Measurements from ENCODE around the gene TRAF4.
A peak's percentile ranks its signal among the peaks of the same experiment; 100 is the strongest.

TRAF4 gene, protein sequence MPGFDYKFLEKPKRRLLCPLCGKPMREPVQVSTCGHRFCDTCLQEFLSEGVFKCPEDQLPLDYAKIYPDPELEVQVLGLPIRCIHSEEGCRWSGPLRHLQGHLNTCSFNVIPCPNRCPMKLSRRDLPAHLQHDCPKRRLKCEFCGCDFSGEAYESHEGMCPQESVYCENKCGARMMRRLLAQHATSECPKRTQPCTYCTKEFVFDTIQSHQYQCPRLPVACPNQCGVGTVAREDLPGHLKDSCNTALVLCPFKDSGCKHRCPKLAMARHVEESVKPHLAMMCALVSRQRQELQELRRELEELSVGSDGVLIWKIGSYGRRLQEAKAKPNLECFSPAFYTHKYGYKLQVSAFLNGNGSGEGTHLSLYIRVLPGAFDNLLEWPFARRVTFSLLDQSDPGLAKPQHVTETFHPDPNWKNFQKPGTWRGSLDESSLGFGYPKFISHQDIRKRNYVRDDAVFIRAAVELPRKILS

GRCh38 chr17:28743243-28744103 is at the start of gene TRAF4:
Gene TRAF4 (plus strand): TSS chr17:28744011. CDS start chr17:28744113, 102 bp downstream.
- peak; percentile 85 for DNase-seq (ENCODE audit: low read depth)

DNA sequence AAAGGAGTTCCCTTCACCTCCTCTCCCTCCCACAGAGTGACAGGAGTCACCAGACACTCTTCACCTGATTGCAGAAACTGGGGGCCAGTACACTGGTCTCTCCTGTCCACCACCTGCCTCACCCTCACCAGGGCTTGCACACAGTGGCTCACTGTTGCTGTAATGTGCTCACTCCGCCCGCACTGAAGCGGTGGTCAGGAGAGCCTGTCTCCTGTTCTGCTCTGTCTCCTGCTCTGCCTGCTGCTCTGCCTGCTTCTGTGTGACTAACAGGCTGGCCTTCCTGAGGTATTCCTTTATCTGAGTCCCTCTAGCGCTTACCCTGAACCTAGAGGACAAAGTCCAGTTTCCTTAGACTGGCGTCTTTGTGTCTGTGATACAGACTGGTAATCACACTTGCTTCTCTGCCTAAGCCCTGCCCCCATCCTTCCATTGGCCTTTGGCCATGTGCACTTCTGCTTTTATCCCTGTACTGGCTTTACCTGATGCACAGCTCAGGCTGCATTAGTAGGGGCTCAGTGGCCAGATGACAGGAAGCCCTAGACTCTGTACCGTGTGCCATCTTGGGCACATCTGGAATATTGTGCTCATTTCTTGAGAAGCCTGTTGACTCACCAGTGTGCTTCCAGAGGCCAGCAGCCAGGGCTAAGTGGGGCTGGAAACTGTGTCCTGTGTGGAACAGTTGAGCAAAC is 45.4 kb upstream of the TRAF4 start:
- DNase-seq (ENCODE audit: low read depth) = no peak

- no peak for DNase-seq (ENCODE audit: low read depth)
Observed at GRCh38 chr17:28700278-28700677, 43.5 kb upstream of the TRAF4 start.

GRCh38 chr17:28700830-28701492 is 42.9 kb upstream of the TRAF4 start:
- no peak for DNase-seq (ENCODE audit: low read depth)

DNA sequence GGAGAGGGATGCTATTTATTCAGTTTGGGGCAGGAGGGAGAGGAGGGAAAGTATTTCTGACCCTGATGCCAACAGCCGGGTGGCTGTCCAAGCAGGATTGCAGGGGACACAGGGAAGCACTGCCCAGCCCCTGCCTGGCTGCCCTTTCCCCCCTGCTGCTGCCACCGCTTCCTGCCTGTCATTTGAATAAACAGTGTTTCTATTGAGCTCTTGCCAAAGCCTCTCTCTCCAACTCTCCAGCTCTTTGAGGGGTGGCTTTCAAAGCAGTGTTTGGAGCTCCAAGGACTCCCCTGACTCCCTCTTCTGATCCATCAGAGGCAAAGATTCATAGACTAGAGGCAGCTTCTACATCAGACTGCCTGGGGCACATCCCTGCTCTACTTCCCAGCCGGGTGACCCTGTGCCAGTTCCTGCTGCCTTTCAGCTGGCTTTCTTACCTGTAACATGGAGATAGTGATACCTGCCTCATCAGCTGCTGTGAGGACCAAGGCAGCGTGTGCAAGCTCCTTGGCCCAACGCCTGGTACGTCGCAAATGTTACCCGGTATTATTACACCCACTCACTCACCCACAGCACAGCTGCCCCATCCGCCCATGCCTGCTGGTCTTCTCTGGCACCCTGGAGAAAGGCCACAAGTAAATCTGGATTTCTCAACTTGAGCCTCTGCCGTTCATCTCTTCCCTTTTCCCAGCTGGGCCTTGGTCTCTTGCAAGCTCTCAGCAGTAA is 41.6 kb upstream of the TRAF4 start:
- no peak for DNase-seq (ENCODE audit: low read depth)

GRCh38 chr17:28702752-28703150 is 41.1 kb upstream of the TRAF4 start:
- no peak for DNase-seq (ENCODE audit: low read depth)

DNA sequence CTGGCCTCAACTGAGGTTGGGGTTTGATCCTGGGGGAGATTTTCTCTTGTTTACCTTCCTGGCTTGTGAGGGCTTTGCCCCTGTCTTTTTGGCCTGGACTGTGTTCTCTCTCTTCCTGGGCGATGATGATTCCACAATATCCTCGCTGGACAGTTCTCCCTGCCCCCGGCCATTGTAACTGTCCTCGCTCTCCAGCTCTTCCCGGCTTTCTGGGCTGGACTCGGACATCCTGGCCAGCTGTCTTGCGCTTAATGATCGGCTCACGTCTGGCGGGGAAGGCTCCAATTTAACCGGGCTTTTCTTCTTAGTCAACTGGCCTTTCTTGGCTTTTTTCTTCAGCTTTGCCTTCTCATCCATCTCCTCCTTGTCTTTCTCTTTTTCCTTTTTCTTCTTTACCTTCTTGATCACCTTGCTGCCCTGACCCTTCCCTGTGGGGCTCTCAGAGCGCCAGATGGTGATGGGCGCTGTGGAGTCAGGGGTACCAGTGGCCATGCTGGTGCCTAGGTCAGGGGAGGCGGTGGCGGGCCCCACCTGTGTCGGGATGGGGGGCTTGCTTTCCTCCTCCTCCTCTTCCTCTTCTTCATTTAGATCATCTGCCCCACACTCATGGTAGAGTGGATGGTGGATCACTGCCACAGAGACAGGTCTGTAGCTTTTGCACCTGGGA is 40.1 kb upstream of the TRAF4 start:
- no peak for DNase-seq (ENCODE audit: low read depth)

GRCh38 chr17:28704219-28704858 is 39.5 kb upstream of the TRAF4 start:
- DNase-seq (ENCODE audit: low read depth) = no peak

DNA sequence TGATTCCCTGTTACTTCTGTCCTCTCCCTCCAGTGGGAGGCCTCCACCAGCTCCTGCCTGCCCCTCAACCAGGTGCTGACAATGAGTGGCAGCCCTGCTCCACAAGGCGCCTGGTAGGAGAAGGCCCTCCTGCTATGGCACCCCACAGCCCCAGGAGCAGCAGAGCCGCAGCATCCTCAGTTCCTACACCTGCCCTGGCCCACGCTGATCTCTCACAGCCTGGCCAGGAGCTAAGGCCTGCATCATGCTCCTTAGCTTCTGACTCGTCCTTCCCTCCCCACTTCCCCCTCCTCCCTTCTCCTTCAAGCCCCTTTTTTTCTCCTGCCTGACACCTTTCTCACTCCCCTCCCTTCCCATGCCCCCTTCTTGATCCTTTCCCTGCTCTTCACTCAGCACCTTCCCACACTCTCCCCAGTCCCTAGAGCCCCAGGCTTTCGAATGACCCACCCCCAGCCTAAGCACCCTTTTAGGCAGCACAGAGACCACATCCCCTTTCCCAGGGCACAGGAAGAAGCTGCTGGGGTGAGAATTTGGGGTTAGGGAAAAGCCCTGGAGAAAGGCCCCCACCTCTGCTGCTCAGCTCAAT is 38.6 kb upstream of the TRAF4 start:
- DNase-seq (ENCODE audit: low read depth) = no peak

DNA sequence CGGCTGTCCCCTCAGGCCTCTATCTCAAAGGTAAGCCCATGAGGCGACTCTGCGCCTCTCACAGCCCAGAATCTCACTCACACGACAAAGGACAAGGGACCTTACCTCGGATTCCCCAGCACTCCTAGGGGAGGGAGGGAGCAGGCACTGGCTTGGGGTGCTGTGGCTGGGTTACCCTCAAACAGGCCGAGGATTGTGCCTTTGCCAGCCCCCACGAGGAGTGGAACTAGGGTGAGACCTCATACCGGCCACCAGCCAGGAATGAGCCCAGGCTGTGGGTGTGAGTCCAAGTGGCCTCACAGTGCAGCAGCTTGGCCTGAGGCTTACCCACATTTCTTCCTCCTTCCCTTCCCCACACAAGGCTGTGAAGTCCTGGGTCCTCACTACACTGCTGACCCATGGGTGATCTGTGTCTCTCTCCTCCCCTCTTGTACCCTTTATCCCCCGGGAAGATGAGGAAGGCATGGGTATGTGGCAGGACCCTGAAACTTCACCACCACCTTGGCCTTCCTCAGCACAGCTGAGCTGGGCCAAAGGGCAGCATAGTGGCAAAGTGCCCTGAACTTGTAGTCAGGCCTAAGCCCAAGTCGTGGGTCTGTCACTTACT is 38.0 kb upstream of the TRAF4 start:
- DNase-seq (ENCODE audit: low read depth) = no peak

DNA sequence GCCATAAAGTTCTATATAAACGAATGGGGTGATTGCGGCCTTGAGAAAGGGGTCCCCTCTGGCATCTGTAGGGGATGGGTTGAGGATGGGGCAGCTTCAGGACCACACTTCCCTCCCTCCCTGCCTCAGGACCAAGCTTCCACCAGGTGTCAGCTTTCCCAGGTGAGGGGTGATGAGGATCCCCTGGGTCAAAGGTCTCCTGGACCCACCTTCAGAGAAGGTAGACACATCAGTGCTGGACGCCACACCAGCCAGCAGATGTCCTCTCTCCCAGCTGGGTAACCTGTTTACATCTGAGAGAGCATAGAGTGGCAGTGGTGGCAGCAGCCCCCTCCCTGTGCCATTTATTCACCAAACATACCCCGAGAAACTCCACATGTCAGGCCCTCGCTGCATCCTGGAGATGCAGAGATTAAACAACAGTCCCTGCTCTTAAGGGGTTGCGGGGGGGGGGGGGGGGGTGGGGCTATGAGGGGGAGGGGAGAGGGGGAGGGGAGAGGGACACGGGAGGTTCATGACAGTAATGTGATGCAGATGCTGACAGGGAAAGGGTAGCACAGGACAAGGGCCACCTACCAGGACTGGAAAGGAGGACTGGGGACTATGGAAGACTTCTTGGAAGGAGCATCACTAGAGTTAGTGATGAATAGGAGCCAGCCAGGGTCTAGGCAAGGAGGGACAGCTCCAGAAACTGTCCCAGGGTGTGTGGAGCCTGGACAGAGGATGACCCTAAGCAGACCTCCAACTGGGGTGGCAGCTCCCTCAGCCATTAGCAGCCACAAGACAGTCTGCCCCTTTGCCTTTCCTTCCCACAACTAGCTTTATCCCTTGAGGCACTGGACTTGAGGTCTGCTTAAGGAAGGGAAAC is 37.1 kb upstream of the TRAF4 start:
- no peak for DNase-seq (ENCODE audit: low read depth)

DNA sequence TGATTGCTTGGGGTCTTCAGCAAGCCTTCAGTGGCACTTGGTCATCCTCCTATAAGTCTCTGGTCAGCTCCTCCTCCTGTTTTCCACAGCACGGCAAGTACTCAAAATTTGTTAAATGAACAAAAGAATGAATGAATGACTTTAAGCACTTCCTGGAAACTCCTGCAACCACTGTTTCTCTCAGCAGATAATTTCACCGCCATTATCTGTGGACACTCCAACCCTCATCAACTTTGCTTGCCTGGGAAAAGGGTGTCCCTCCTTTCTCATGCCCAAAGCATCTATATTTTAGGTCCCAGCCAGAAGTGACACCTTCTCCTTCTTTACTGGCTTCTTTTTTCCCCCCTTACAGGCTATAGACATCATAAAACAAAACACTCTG is 36.5 kb upstream of the TRAF4 start:
- DNase-seq (ENCODE audit: low read depth) = no peak

DNA sequence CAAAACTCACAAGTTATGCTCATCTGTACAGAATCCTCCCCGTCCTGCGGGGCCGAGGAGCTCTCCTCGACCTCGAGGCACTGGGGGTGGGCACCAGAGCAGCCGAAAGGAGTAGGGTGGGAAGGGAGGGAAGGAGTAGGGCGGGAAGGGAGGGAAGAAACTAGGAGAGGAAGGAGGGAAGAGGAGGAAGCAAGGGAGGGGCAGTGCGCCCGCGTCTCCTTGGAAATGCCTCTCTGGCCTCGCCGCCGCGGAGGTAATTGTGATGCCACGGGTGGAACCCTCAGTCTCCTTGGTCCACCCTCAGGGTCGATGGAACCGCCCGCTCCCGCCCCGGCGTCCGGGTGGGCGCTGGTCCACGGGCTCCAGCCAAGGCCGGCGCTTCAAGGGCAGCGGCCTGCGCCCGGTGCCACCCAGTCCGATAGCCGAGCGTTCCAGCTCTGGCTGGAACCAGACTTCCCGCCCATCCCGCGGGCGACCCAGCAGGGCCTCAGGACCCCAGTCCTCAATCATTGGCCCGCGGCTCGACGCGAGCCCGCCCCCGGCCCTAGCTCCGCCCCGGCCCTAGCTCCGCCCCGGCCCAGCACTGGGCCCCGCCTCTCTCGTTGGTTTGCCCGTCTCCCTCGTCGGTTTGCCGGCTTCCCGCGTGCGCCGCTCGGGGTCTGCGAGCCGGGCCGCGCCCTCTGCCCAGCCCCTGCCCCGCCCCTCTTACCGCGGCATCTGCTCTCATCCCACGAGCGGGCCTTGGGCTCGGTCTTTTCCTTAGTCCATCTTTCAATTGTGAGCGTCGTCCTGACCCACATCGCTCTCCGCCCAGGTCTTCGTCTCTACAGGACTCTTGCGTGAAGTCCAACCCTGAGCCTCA is 32.7 kb upstream of the TRAF4 start:
- DNase-seq (ENCODE audit: low read depth) = peak; percentile 68

DNA sequence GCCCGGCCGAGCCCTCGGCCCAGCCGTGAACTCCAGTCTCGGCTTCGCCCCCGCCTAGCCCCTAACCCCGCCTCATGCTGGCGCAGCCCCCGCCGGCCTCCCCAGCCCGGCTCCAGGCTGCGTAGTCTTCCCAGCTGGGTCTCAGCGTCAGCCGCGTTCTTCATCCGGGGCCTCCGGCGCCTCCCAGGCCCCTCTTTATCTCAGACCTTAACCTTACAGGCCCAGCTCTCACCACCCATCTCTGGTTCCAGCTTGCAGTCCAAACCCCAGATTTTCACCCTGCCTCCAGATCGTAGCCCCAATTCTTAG is 32.1 kb upstream of the TRAF4 start, which contains the start of gene PROCA1:
Gene PROCA1, minus strand, starts transcription at position 166 of the 309 bp plus-strand sequence. CDS start 228 bp downstream, outside the sequence.
- DNase-seq (ENCODE audit: low read depth) = no peak

- no peak for DNase-seq (ENCODE audit: low read depth)
Observed at GRCh38 chr17:28712032-28712704, 31.6 kb upstream of the TRAF4 start.

GRCh38 chr17:28712705-28713415 is 31.0 kb upstream of the TRAF4 start:
- no peak for DNase-seq (ENCODE audit: low read depth)
